Medulla oblongata (tissue), 1 donor: ENCODE measurements around the gene ACOT4.
A peak's percentile ranks its signal among the peaks of the same experiment; 100 is the strongest.
"Not testable (repeated sequence)": the region's sequence is repeated elsewhere in the genome, so short reads cannot be mapped to it uniquely, and the experiment has no call there.

Experiments
- DNase-seq: peaks from one replicate; pipeline ENCODE4 v3.0.0-alpha.2; 2015; ENCODE audit errors: extremely low spot score

ACOT4 gene

GRCh38 chr14:73576391-73576790 lies 15.3 kb upstream of the ACOT4 start:
- no peak for DNase-seq

GRCh38 chr14:73577214-73577613 lies 14.5 kb upstream of the ACOT4 start:
- DNase-seq, result not testable (repeated sequence)

GRCh38 chr14:73582102-73582979 lies 9.3 kb upstream of the ACOT4 start:
- not testable (repeated sequence) for DNase-seq

- DNase-seq, result no peak
Measured at GRCh38 chr14:73588695-73589094, 3.0 kb upstream of the ACOT4 start.

DNA sequence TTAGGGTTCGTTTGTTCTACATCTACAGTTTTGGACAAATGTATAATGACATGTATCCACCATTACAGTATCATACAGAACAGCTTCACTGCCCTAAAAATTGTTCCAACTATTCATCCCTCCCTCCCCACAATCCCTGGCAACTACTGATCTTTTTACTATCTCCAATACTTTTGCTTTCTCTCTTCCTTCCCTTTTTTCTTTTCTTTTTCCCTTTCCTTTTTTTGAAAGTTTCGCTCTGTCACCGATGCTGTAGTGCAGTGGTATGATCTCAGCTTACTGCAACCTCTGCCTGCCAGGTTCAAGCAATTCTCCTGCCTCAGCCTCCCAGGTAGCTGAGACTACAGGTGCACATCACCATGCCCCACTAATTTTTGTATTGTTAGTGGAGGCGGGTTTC lies 2.6 kb upstream of the ACOT4 start:
- no peak for DNase-seq

DNA sequence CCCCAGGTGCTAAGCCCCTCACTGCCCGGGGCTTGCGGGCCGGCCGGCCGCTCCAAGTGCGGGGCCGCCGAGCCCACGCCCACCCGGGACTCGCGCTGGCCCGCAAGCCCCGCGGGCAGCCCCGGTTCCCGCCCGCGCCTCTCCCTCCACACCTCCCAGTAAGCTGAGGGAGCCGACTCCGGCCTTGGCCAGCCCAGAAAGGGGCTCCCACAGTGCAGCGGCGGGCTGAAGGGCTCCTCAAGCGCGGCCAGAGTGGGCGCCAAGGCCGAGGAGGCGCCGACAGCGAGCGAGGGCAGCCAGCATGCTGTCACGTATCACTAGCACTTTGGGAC lies 1.0 kb upstream of the ACOT4 start:
- not testable (repeated sequence) for DNase-seq

GRCh38 chr14:73594491-73594890 lies 2.8 kb downstream of the ACOT4 start:
- DNase-seq, result no peak

GRCh38 chr14:73599499-73599898 lies 7.8 kb downstream of the ACOT4 start:
- DNase-seq, result no peak

DNA sequence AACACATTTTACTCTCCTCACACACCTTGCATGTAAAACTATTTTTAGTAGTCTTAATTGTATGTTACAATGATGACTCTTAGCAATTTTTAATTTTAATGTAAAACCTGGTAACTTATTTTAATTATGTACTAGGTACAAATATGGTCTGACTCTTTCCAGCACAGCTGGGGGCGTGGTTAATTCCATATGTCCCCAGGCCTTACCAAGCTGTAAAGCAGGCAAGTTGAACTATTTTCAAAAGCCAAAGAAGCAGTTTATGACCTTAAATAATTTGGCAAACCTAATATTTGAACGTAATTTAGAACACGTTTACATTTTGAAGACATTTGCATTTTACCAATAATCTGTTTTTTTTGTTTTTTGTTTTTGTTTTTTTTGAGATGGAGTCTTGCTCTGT lies 11.3 kb downstream of the ACOT4 start:
- no peak for DNase-seq

GRCh38 chr14:73606271-73606670 lies 14.6 kb downstream of the ACOT4 start:
- DNase-seq, result no peak

DNA sequence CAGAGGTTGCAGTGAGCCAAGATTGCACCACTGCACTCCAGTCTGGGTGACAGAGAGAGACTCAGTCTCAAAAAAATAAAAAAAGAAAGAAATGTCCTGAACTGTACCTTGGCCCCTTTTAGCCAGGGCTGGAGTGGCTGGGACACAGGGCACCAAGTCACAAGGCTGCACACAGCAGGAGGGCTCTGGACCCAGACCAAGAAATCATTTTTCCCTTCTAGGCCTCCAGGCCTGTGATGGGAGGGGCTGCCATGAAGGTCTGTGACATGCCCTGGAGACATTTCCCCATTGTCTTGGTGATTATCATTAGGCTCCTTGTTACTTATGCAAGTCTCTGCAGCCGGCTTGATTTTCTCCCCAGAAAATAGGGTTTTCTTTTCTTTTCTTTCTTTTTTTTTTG lies 15.6 kb downstream of the ACOT4 start:
- DNase-seq, result no peak

DNA sequence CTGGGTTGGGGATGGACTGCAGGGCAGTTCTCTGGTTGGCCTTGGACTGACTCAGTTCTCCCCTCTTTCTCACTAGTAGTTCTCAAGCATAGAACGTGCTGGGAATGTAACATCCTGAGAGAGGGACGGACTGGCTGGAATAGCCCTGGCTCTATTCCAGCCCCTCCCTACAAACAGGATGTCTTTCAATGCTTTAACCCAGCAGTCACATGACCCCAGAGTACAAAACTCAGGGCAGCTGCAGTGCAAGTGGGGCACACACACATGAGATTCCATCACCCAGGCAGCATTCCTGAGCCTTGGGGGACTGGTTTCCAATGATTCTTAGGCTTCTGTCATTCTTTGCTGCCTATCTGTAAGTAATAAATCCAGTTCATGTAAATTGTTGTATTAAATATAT lies 19.0 kb downstream of the ACOT4 start:
- DNase-seq, result peak; percentile 24

GRCh38 chr14:73612339-73613045 lies 20.8 kb downstream of the ACOT4 start, which contains the start of gene ACOT6:
ACOT6 (plus strand) TSS chr14:73612517; CDS start chr14:73612572, 55 bp downstream.
- peak; percentile 35 for DNase-seq

DNA sequence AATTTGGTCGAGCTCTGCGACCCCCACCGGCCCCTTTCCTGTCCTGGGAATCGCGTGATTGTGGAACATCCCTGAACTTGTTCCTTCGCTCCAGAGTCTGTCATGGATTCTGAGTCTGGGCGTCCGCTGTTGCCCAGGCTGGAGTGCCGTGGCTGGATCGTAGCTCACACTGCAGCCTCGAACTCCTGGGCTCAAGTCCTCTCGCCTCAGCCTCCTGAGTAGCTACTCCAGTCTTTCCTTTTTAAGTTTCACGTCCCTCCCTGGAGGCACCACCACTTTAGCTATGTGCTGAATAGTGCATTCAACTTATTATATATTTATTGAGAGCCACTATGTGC lies 21.3 kb downstream of the ACOT4 start:
- no peak for DNase-seq

DNA sequence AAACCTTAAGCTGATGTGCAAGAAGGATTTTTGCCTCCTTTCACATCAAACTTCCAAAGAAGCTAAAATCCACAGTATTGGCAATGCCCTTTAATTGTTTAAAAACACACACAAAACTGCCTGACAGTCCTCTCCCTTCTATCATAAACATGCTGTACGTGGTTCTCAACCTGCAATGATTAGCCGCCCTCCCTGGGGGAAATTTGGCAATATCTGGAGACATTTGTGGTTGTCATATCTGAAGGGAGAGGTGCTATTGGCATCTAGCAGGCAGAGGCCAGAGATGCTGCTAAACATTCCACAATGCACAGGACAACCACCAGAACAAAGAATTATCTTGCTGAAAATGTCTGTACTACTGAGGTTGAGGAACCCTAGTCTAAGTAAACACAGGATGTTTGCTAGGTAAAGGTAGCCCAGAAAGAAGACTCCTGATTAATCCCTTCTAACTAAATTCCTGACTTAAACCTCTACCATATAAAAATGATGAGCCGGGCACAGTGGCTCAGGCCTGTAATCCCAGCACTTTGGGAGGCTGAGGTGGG lies 21.8 kb downstream of the ACOT4 start:
- DNase-seq, result no peak

DNA sequence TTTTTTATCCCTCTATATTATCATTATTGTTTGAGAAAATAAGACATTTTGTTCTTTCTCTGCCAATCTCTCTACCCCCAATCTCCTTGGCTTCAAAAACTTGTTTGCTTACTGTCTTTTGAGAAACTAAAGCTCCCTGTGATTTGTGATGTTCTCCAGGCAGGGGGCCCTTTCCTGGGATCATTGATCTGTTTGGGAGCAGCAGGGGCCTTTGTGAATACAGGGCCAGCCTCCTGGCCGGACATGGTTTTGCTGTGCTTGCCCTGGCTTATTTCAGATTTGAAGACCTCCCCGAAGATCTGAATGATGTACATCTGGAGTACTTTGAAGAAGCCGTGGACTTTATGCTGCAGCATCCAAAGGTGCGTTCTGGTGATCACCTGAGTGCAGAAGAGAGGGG lies 25.2 kb downstream of the ACOT4 start:
- no peak for DNase-seq

GRCh38 chr14:73619524-73619923 lies 27.9 kb downstream of the ACOT4 start:
- DNase-seq, result no peak

DNA sequence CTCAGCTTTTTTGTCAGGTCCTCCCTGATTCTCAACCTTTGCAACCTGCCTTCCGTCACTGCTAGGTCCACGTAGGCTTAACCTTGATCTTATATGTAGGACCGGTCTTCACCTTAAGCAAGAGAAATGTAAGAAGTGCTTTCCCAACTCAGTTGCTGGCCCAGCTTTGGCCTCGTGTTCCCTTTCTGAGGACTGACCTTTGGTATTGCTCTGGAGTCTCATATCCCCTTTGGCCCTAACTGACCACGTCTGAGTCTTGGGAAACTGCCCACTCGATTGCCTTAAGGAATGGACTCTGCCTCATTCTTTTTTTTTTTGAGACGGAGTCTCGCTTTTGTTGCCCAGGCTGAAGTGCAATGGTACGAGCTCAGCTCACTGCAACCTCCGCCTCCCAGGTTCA lies 28.6 kb downstream of the ACOT4 start:
- no peak for DNase-seq

- DNase-seq, result no peak
Measured at GRCh38 chr14:73623504-73624054, 31.9 kb downstream of the ACOT4 start.

GRCh38 chr14:73625706-73626105 lies 34.0 kb downstream of the ACOT4 start:
- DNase-seq, result no peak

DNA sequence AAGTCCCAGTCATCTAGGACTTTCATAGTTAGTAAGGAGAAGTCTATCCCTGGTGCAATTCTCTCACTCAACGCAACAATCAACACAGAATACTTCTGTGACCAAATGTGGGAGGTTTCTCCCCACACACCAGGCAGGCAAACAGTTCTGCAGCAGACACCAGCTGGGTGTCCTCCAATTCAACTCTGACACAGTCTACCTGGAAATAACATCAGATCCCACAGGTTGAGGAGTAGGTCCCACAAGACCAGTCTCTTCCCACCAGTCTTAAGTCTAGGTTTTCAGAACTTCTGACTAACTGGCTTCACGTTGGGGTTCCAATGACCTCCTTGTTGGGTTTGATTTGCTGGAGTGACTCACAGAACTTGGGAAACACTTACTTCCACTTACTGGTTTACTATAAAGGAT lies 35.5 kb downstream of the ACOT4 start:
- no peak for DNase-seq

DNA sequence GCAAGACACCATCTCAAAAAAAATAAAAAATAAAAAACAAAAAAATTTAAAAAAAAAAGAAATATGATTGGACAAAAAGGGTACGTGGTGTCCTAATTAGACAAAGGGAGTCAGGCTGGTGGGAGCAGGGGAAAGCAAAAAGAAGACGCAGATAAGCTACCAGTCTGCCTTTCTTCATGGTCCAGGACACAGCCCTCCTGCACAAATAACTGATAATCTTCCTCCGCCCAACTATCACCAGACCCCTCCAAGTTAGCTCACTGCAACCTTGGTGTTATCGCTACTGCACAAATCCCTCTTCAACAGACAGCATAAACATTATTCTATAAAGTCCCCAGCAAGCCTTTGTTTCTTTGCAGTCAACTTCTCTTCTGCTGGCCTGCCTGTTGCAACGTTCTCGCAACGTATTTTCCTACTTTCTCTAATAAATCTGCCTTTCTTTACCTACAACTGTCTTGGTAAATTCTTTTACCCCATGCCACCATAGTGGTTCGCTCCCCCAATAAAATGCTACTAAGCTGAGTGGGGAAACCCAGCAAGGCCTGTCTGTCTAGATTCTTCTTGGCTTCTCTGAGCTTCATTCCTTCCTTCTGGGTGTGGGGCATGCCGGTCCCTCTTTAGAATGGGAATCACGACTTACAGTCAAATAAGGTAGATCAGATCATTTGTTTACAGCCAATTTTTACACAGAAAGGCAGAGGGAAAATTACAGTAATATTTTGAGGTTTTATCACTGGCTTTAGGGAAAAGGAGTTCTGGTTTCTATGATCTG lies 38.5 kb downstream of the ACOT4 start:
- DNase-seq, result no peak
